Tibial nerve (tissue), 4 donors: ENCODE measurements around the gene NRG2. TPM values are rescaled to one million over a fixed set of nuclear protein-coding genes. Genes with fewer than 3 reads are reported as not detected.

Experiments
- DNase-seq, 2 donors: peaks; one replicate each; pipeline ENCODE4 v3.0.0-alpha.2; 2019; ENCODE audit warnings: low spot score in 2 of 2
- H3K27ac ChIP-seq, 4 donors: fragments of 200-600 bp; sonication (generic) in 3 of 4; one replicate each; pipeline ENCODE4 v1.5.1; 2017 to 2019; ENCODE audit warnings: mild to moderate bottlenecking in 1 of 4
- H3K27me3 ChIP-seq, 2 donors: fragments of 200-600 bp; sonication (generic) in 1 of 2; one replicate each; pipeline versions ENCODE4 v1.5.1 to v1.6.0; 2017 to 2019
- H3K36me3 ChIP-seq, 3 donors: fragments of 200-600 bp; sonication (generic); one replicate each; pipeline ENCODE4 v1.5.1; 2018 to 2019
- H3K4me1 ChIP-seq, 4 donors: fragments of 200-600 bp; sonication (generic) in 3 of 4; one replicate each; pipeline ENCODE4 v1.5.1; 2017 to 2019
- H3K4me3 ChIP-seq, 4 donors: fragments of 200-600 bp; sonication (generic) in 3 of 4; one replicate each; pipeline ENCODE4 v1.5.1; 2017 to 2019; ENCODE audit warnings: mild to moderate bottlenecking in 1 of 4, moderate library complexity in 1 of 4
- H3K9me3 ChIP-seq, 4 donors: fragments of 200-600 bp; sonication (generic) in 3 of 4; one replicate each; pipeline ENCODE4 v1.5.1; 2017 to 2019
- CTCF ChIP-seq, 5 experiments: fragments of 200-600 bp in 3 of 5; fragments of 450-650 bp in 2 of 5; sonication (generic) in 3 of 5; IDR thresholded peaks; one replicate each; pipeline ENCODE4 v1.5.1; 2016 to 2019; ENCODE audit warnings: antibody characterized with exemption in 5 of 5, mild to moderate bottlenecking in 3 of 5, moderate library complexity in 2 of 5
- EP300 ChIP-seq, 2 donors: sonication (generic); formaldehyde crosslinking; IDR thresholded peaks; one replicate each; pipeline ENCODE4 v1.6.1; 2017; ENCODE audit warnings: antibody characterized with exemption in 2 of 2, mild to moderate bottlenecking in 1 of 2
- POLR2A ChIP-seq, 2 donors: fragments of 450-650 bp; IDR thresholded peaks; one replicate each; pipeline ENCODE4 v1.6.1; 2017; ENCODE audit warnings: antibody characterized with exemption in 2 of 2, mild to moderate bottlenecking in 2 of 2, moderate library complexity in 2 of 2
- WGBS, 2 donors: methylation state at CpG; one replicate each; pipeline ENCODE4 v1.1.5; 2018; 5-methylcytosine and 5-hydroxymethylcytosine counted together
- total RNA-seq, 4 donors: library from RNA; depleted of rRNA; stranded (reverse); fragments of >200 nt; gene quantifications; one replicate each; pipeline ENCODE4 v1.1.0, GENCODE V29; 2016

Gene NRG2
- total RNA-seq, result 1 to 10 TPM; 2.0 to 5.1 (median 3.4) TPM

- H3K27ac ChIP-seq, result peak within 1 kb of the TSS; percentile 41 to 84 (median 70)
- no peaks in the 10 kb centered on the region for H3K36me3 ChIP-seq
- peak; percentile 28 to 47 for DNase-seq
- peak within 1 kb of the TSS; percentile 59 to 80 (median 68) for H3K4me3 ChIP-seq
- WGBS, 2 donors, result 0 to 1% methylated on average over 27 to 64 of the region's 82 CpGs
- H3K9me3 ChIP-seq, result no peaks in the 10 kb centered on the region
- peaks cover 0 to 6% of the 10 kb centered on the region in 2 donors for H3K27me3 ChIP-seq
- TF ChIP-seq POLR2A (IDR thresholded peaks at IDR 0.05) (no peak), EP300 (IDR thresholded peaks at IDR 0.05) (peak in 1 of 2 donors; percentile 16), CTCF (IDR thresholded peaks at IDR 0.05) (peak in 4 of 5 experiments; percentile 39 to 70 (median 56))
- H3K4me1 ChIP-seq, result peaks cover 0 to 48% (median 16%) of the 10 kb centered on the region in 4 donors
These were observed at the start of gene NRG2 for GRCh38 chr5:140042643-140043507. Gene NRG2 (minus strand): TSS chr5:140043299.

- H3K9me3 ChIP-seq, result peaks cover 0 to 23% (median 4%) of the 10 kb centered on the region in 4 donors
- no peak for DNase-seq
- H3K36me3 ChIP-seq, result no peaks in the 10 kb centered on the region
- H3K4me3 ChIP-seq, result no peak overlapping the region
- no peak overlapping the region for H3K27ac ChIP-seq
- 89 to 96% methylated on average over 1 of the region's 1 CpG for WGBS, 2 donors
- no peaks in the 10 kb centered on the region for H3K27me3 ChIP-seq
- no peak for TF ChIP-seq POLR2A (IDR thresholded peaks at IDR 0.05)
- no peak for TF ChIP-seq CTCF (IDR thresholded peaks at IDR 0.05)
- no peak for TF ChIP-seq EP300 (IDR thresholded peaks at IDR 0.05)
- H3K4me1 ChIP-seq, result no peaks in the 10 kb centered on the region
These were observed 47.2 kb upstream of the NRG2 start for GRCh38 chr5:140090251-140090650.

GRCh38 chr5:140084541-140084940 is 41.4 kb upstream of the NRG2 start:
- Histone ChIP-seq H3K4me1 (peaks cover 0 to 4% (median 0%) of the 10 kb centered on the region in 4 donors), H3K4me3 (no peak overlapping the region), H3K9me3 (peaks cover 0 to 4% (median 0%) of the 10 kb centered on the region in 4 donors), H3K36me3 (no peaks in the 10 kb centered on the region), H3K27me3 (no peaks in the 10 kb centered on the region), H3K27ac (no peak overlapping the region)
- TF ChIP-seq CTCF (IDR thresholded peaks at IDR 0.05) (no peak), EP300 (IDR thresholded peaks at IDR 0.05) (no peak), POLR2A (IDR thresholded peaks at IDR 0.05) (no peak)
- 16 to 34% methylated on average over 4 of the region's 4 CpGs for WGBS, 2 donors
- DNase-seq, result no peak

GRCh38 chr5:140083650-140084049 is 40.6 kb upstream of the NRG2 start:
- Histone ChIP-seq H3K27ac (no peak overlapping the region), H3K36me3 (no peaks in the 10 kb centered on the region)
- WGBS, 2 donors, result 96% methylated on average over 1 of the region's 1 CpG

More at GRCh38 chr5:140083650-140084049, 40.6 kb upstream of the NRG2 start:
- H3K4me3 ChIP-seq, result no peak overlapping the region
- H3K27me3 ChIP-seq, result no peaks in the 10 kb centered on the region
- peaks cover 0 to 4% (median 0%) of the 10 kb centered on the region in 4 donors for H3K4me1 ChIP-seq
- no peak for DNase-seq
- no peaks in the 10 kb centered on the region for H3K9me3 ChIP-seq
- TF ChIP-seq CTCF (IDR thresholded peaks at IDR 0.05) (no peak), EP300 (IDR thresholded peaks at IDR 0.05) (no peak), POLR2A (IDR thresholded peaks at IDR 0.05) (no peak)
